ENCODE data around the gene CCDC38.

DNA sequence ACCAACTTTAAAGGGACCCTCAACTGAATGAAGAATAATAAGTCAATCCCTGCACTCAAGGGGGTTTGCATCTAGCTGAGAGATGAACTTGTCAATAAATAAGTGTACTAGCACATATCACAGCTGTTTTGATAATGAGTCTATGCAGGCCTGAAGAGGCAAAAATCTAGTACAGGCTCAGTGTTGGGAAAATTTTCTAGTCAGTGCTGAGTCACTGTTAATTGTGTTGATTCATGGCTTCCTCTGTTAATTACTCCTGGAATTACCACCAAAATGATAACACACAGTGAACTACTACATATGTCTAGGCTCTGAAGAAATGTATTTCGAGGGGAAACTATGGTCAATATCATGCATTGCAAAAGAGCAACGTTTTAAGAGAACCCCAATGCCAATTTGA, 64.8 kb downstream of the CCDC38 start:
- TF ChIP-seq EZH2 (IDR thresholded peaks at IDR 0.05) = no peak
- no peak for TF ChIP-seq EZH2phosphoT487 (IDR thresholded peaks at IDR 0.05)
